HepG2 (cell line): Measurements from ENCODE around the gene APOBEC3C. TPM values are rescaled to one million over a fixed set of nuclear protein-coding genes. Genes with fewer than 3 reads are reported as not detected.

Experiments used
- ATAC-seq: fragments of 200-7000 bp; cut with Tn5 transposase; 3 replicates; pipeline ENCODE4 v1.9.1; 2020; ENCODE audit warnings: mild to moderate bottlenecking, moderate library complexity
- BruUV-seq: library from RNA; stranded (reverse); fragments of 400-500 nt; replicated peaks from 2 replicates; lab custom pipeline; 2021; lab: Mats Ljungman, UMichigan
- CTCF ChIA-PET: fragments of 300-600 bp; formaldehyde crosslinking; extraction: SDS; loops from one replicate; lab custom pipeline; 2021; ENCODE audit warnings: low total read pairs, inconsistent platforms, low intra/inter-chr PET ratio; lab: Yijun Ruan, JAX
- POLR2A ChIA-PET: fragments of 350-600 bp; sonication (Branson Sonifier 250); formaldehyde crosslinking; loops from one replicate; lab custom pipeline; 2020; ENCODE audit warnings: antibody characterized with exemption, inconsistent platforms; lab: Yijun Ruan, JAX
- DNase-seq: peaks from one replicate; pipeline ENCODE4 v3.0.0-alpha.2; 2015; ENCODE audit warnings: low spot score
- FAIRE-seq: peaks from 3 replicates; lab custom pipeline; 2011; peaks lifted over from hg19 to GRCh38; lab: Jason Lieb, UNC
- H2AFZ ChIP-seq: one replicate; pipeline ENCODE4 v1.6.1; 2011; ENCODE audit warnings: low read length, inconsistent platforms
- H3K27ac ChIP-seq: fragments of 300-600 bp; 3 replicates; pipeline ENCODE4 v1.8.0; 2011; ENCODE audit warnings: mixed run types, mild to moderate bottlenecking, mixed read lengths, low read length, inconsistent platforms; ENCODE audit not compliant: insufficient read depth; ENCODE audit errors: extremely low read length
- H3K27me3 ChIP-seq, 2 experiments: fragments of 200-600 bp in 1 of 2; 2 replicates in 1 of 2; 3 replicates in 1 of 2; pipeline versions ENCODE4 v1.6.0 to v1.8.0; 2011; ENCODE audit warnings: low read length in 2 of 2, mild to moderate bottlenecking in 2 of 2, moderate library complexity in 2 of 2, inconsistent platforms in 1 of 2; ENCODE audit not compliant: insufficient read depth in 2 of 2, control insufficient read depth in 1 of 2
- H3K36me3 ChIP-seq, 2 experiments: fragments of 200-600 bp in 1 of 2; replicated peaks in 1 of 2; 2 replicates in 1 of 2; 3 replicates in 1 of 2; pipeline versions ENCODE4 v1.5.1 to v1.8.0; 2011; ENCODE audit warnings: low read length in 2 of 2, inconsistent platforms in 1 of 2; ENCODE audit not compliant: insufficient read depth in 2 of 2, control insufficient read depth in 1 of 2
- H3K4me1 ChIP-seq: 2 replicates; pipeline ENCODE4 v1.5.1; 2012; ENCODE audit warnings: low read length, inconsistent platforms; ENCODE audit not compliant: insufficient read depth
- H3K4me2 ChIP-seq: 2 replicates; pipeline ENCODE4 v1.6.0; 2011; ENCODE audit warnings: low read depth, low read length, inconsistent platforms
- H3K4me3 ChIP-seq, 3 experiments: fragments of 200-600 bp in 1 of 3; sonication (generic), shearing (Covaris generic) in 1 of 3; replicated peaks in 1 of 3; 2 replicates each; pipeline ENCODE4 v1.5.1; 2011 to 2016; ENCODE audit warnings: low read length in 3 of 3, inconsistent platforms in 2 of 3, low read depth in 2 of 3, mild to moderate bottlenecking in 2 of 3, control low read depth in 1 of 3, mixed read lengths in 1 of 3; ENCODE audit not compliant: insufficient read depth in 1 of 3
- H3K79me2 ChIP-seq: one replicate; pipeline ENCODE4 v1.6.1; 2011; ENCODE audit warnings: low read length, inconsistent platforms; ENCODE audit not compliant: insufficient read depth
- H3K9ac ChIP-seq: 2 replicates; pipeline ENCODE4 v1.6.0; 2011; ENCODE audit warnings: mild to moderate bottlenecking, low read depth, low read length, inconsistent platforms; ENCODE audit not compliant: insufficient read depth
- H3K9me3 ChIP-seq: 2 replicates; pipeline ENCODE4 v1.5.1; 2012; ENCODE audit warnings: mild to moderate bottlenecking, low read length
- H4K20me1 ChIP-seq: 2 replicates; pipeline ENCODE4 v1.6.0; 2011; ENCODE audit warnings: inconsistent platforms, mild to moderate bottlenecking, low read length, moderate library complexity; ENCODE audit not compliant: insufficient read depth
- DNMT1 ChIP-seq: sonication (generic); formaldehyde crosslinking; IDR thresholded peaks from 2 replicates; pipeline ENCODE4 v1.5.1; 2020; ENCODE audit warnings: mild to moderate bottlenecking, missing genetic modification reagents
- HDAC2 ChIP-seq: sonication (generic); formaldehyde crosslinking; IDR thresholded peaks from 2 replicates; pipeline ENCODE4 v1.4.0; 2020; ENCODE audit warnings: missing genetic modification reagents
- MTA3 ChIP-seq: sonication (generic); formaldehyde crosslinking; IDR thresholded peaks from 2 replicates; pipeline ENCODE4 v1.4.0; 2020; ENCODE audit warnings: missing genetic modification reagents
- STAG1 ChIP-seq: sonication (generic); formaldehyde crosslinking; IDR thresholded peaks from 2 replicates; pipeline ENCODE4 v1.4.0; 2020; ENCODE audit warnings: missing genetic modification reagents
- TGIF2 ChIP-seq: IDR thresholded peaks from 2 replicates; pipeline ENCODE4 v1.6.1; 2016; ENCODE audit warnings: control low read depth, missing compliant biosample characterization
- TSC22D2 ChIP-seq: sonication (generic); formaldehyde crosslinking; IDR thresholded peaks from 2 replicates; pipeline ENCODE4 v1.5.1; 2020; ENCODE audit warnings: missing genetic modification reagents, mild to moderate bottlenecking, borderline replicate concordance
- ZBTB38 ChIP-seq: sonication (generic); formaldehyde crosslinking; IDR thresholded peaks from 2 replicates; pipeline ENCODE4 v1.5.1; 2020; ENCODE audit warnings: mild to moderate bottlenecking, missing genetic modification reagents
- ZNF20 ChIP-seq: sonication (generic); formaldehyde crosslinking; IDR thresholded peaks from 2 replicates; pipeline ENCODE4 v1.4.0; 2020; ENCODE audit warnings: mild to moderate bottlenecking, moderate library complexity, missing genetic modification reagents
- ZNF224 ChIP-seq: sonication (generic); formaldehyde crosslinking; IDR thresholded peaks from 2 replicates; pipeline ENCODE4 v1.5.0; 2020; ENCODE audit warnings: mild to moderate bottlenecking, missing genetic modification reagents
- ZNF296 ChIP-seq: sonication (generic); formaldehyde crosslinking; conservative IDR thresholded peaks from 2 replicates; pipeline ENCODE4 v1.5.0; 2020; ENCODE audit warnings: mild to moderate bottlenecking, missing genetic modification reagents
- ZNF556 ChIP-seq: sonication (generic); formaldehyde crosslinking; IDR thresholded peaks from 2 replicates; pipeline ENCODE4 v1.4.0; 2020; ENCODE audit warnings: mild to moderate bottlenecking, missing genetic modification reagents, borderline replicate concordance
- WGBS: methylation state at CpG from one replicate; pipeline ENCODE4 v1.1.6; 2017; ENCODE audit warnings: low lambda C conversion rate; 5-methylcytosine and 5-hydroxymethylcytosine counted together
- in situ Hi-C: cut with HindIII; loops from 2 replicates; pipeline ENCODE4 v1.10.0; 2017; ENCODE audit warnings: low pct_unique_long_range_greater_than_20kb; ENCODE audit not compliant: extremely low pct_ligation_motif_present
- intact Hi-C: fragments of 100-400 bp; cut with micrococcal nuclease; formaldehyde crosslinking; loops from one replicate; pipeline ENCODE4 v1.10.0; 2022; ENCODE audit not compliant: unreplicated experiment
- polyA plus RNA-seq, 8 experiments: library from polyadenylated mRNA; depleted of rRNA in 3 of 8; stranded (reverse) in 7 of 8; unstranded in 1 of 8; fragments of >200 nt; fragmentation: Illumina TruSeq in 4 of 8; extraction: Trizol in 4 of 8; gene quantifications; 2 replicates each; pipeline versions ENCODE4 v1.2.1 to v1.2.3, GENCODE V29; 2011 to 2016; ENCODE audit warnings: low read depth in 4 of 8, missing spikeins in 1 of 8, mixed read lengths in 1 of 8; ENCODE audit not compliant: insufficient read depth in 1 of 8
- total RNA-seq, 5 experiments: library from RNA; depleted of rRNA; stranded (reverse); fragments of >200 nt; fragmentation: Illumina TruSeq; extraction: Trizol; gene quantifications; 2 replicates each; pipeline ENCODE4 v1.2.3, GENCODE V29; 2016; ENCODE audit warnings: low read depth in 1 of 5
- TF ChIP-seq, protein P1 (sequence below): sonication (generic); formaldehyde crosslinking; IDR thresholded peaks from 2 replicates; pipeline ENCODE4 v1.4.0; 2020; ENCODE audit warnings: missing genetic modification reagents
- TF ChIP-seq, protein P2 (sequence below): sonication (generic); formaldehyde crosslinking; conservative IDR thresholded peaks from 2 replicates; pipeline ENCODE4 v1.5.0; 2020; ENCODE audit warnings: missing genetic modification reagents
- TF ChIP-seq, protein P3 (sequence below): sonication (generic); formaldehyde crosslinking; IDR thresholded peaks from 2 replicates; pipeline ENCODE4 v1.4.0; 2020; ENCODE audit warnings: missing genetic modification reagents

The APOBEC3C gene
- total and polyA plus RNA-seq, 2 of the 13 experiments (the other 11 are each of a cell fraction or from before 2014, with no cell fraction given) = 8.9 to 27.6 TPM

DNA sequence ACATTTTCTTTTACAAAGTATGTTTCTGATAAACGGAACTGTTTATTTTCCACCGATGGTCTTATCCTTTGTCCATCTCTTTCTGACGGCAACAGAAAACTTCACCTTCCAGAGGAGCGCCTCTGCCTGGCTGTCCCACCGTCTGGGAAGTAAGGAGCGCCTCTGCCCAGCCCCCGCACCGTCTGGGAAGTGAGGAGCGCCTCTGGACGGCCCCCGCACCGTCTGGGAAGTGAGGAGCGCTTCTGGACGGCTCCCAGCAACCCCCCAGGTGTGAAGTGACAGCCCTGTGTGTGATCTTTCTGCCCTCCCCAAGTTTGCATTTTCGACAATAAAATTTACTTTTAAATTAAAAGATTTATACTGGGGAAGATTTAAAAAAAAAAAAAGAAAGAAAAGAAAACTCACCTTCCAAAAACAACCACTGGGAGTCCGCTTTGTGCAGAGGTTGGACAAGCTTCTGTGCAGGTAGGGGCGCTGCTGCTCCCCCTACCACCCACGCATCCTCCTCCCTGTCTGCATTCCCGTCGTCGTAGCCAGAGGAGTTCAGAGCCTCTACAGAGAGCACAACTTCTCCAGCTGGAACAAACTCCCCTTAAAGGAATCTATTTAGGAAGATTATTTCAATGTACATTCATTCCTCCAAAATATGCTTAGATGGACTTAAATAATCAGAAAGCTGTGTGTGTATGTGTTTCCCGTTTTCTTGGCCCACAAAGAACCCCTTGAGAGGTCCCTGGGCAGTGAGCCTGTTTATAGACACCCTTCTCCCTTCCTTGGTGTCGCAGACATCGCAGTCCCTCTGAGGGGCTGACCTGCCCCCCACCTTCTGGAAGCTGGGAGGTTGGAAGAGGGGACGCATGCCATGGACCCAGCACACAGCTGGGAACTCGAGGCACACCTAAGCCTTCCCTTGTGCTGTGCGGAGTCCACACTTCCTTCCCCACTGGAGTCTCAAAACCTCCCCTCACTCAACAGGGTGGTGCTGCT is 32.8 kb upstream of the APOBEC3C start:
- H3K36me3 ChIP-seq = no peaks in the 10 kb centered on the region
- H3K79me2 ChIP-seq = no peaks in the 10 kb centered on the region
- no TSS peak for BruUV-seq
- H3K27ac ChIP-seq = no peak overlapping the region
- CTCF ChIA-PET = interaction anchor here (1.0 to 1.7 kb wide), 3 partner anchors 22 to 113 kb away, joined by 3 to 11 read pairs (median 7); no protein-coding TSS in a partner anchor
- POLR2A ChIA-PET = interaction anchor here (0.9 to 1.0 kb wide), 3 partner anchors 57 to 338 kb away, joined by 3 read pairs; partner anchors contain the start of gene RPL3
- no peaks in the 10 kb centered on the region for H3K9me3 ChIP-seq
- H3K4me2 ChIP-seq = peak overlapping the region; percentile 82
- H4K20me1 ChIP-seq = no peaks in the 10 kb centered on the region
- no peak overlapping the region for H3K9ac ChIP-seq
- ATAC-seq (peak; percentile 94), DNase-seq (peak; percentile 67), FAIRE-seq (peak; percentile 68)
- WGBS = 8% methylated on average over 25 of the region's 27 CpGs
- no peak overlapping the region for H2AFZ ChIP-seq
- H3K4me1 ChIP-seq = peaks cover 27% of the 10 kb centered on the region
- in situ Hi-C loops (no loop called here), intact Hi-C loops (no loop called here)
- no peaks in the 10 kb centered on the region for H3K27me3 ChIP-seq
- H3K4me3 ChIP-seq = peak overlapping the region; percentile 46 to 70 (median 51)
- TF ChIP-seq, protein P1, sequence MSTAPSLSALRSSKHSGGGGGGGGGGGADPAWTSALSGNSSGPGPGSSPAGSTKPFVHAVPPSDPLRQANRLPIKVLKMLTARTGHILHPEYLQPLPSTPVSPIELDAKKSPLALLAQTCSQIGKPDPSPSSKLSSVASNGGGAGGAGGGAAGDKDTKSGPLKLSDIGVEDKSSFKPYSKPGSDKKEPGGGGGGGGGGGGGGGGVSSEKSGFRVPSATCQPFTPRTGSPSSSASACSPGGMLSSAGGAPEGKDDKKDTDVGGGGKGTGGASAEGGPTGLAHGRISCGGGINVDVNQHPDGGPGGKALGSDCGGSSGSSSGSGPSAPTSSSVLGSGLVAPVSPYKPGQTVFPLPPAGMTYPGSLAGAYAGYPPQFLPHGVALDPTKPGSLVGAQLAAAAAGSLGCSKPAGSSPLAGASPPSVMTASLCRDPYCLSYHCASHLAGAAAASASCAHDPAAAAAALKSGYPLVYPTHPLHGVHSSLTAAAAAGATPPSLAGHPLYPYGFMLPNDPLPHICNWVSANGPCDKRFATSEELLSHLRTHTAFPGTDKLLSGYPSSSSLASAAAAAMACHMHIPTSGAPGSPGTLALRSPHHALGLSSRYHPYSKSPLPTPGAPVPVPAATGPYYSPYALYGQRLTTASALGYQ (CRISPR knock-in tag) = no peak
- TF ChIP-seq HDAC2 (no peak), ZNF296 (CRISPR knock-in tag) (no peak), DNMT1 (CRISPR knock-in tag) (no peak), STAG1 (CRISPR knock-in tag) (peak; percentile 49), ZNF224 (CRISPR knock-in tag) (no peak), ZBTB38 (no peak), TGIF2 (0 out of 2 replicates have a peak, but pooled peaks have one; percentile 21), MTA3 (CRISPR knock-in tag) (no peak), ZNF20 (CRISPR knock-in tag) (no peak), ZNF556 (CRISPR knock-in tag) (no peak), TSC22D2 (no peak)
- TF ChIP-seq, protein P2, sequence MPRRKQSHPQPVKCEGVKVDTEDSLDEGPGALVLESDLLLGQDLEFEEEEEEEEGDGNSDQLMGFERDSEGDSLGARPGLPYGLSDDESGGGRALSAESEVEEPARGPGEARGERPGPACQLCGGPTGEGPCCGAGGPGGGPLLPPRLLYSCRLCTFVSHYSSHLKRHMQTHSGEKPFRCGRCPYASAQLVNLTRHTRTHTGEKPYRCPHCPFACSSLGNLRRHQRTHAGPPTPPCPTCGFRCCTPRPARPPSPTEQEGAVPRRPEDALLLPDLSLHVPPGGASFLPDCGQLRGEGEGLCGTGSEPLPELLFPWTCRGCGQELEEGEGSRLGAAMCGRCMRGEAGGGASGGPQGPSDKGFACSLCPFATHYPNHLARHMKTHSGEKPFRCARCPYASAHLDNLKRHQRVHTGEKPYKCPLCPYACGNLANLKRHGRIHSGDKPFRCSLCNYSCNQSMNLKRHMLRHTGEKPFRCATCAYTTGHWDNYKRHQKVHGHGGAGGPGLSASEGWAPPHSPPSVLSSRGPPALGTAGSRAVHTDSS = no peak
- TF ChIP-seq, protein P3, sequence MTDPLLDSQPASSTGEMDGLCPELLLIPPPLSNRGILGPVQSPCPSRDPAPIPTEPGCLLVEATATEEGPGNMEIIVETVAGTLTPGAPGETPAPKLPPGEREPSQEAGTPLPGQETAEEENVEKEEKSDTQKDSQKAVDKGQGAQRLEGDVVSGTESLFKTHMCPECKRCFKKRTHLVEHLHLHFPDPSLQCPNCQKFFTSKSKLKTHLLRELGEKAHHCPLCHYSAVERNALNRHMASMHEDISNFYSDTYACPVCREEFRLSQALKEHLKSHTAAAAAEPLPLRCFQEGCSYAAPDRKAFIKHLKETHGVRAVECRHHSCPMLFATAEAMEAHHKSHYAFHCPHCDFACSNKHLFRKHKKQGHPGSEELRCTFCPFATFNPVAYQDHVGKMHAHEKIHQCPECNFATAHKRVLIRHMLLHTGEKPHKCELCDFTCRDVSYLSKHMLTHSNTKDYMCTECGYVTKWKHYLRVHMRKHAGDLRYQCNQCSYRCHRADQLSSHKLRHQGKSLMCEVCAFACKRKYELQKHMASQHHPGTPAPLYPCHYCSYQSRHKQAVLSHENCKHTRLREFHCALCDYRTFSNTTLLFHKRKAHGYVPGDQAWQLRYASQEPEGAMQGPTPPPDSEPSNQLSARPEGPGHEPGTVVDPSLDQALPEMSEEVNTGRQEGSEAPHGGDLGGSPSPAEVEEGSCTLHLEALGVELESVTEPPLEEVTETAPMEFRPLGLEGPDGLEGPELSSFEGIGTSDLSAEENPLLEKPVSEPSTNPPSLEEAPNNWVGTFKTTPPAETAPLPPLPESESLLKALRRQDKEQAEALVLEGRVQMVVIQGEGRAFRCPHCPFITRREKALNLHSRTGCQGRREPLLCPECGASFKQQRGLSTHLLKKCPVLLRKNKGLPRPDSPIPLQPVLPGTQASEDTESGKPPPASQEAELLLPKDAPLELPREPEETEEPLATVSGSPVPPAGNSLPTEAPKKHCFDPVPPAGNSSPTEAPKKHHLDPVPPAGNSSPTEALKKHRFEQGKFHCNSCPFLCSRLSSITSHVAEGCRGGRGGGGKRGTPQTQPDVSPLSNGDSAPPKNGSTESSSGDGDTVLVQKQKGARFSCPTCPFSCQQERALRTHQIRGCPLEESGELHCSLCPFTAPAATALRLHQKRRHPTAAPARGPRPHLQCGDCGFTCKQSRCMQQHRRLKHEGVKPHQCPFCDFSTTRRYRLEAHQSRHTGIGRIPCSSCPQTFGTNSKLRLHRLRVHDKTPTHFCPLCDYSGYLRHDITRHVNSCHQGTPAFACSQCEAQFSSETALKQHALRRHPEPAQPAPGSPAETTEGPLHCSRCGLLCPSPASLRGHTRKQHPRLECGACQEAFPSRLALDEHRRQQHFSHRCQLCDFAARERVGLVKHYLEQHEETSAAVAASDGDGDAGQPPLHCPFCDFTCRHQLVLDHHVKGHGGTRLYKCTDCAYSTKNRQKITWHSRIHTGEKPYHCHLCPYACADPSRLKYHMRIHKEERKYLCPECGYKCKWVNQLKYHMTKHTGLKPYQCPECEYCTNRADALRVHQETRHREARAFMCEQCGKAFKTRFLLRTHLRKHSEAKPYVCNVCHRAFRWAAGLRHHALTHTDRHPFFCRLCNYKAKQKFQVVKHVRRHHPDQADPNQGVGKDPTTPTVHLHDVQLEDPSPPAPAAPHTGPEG (CRISPR knock-in tag) = peak; percentile 27; the same call in 1 of the 2 replicates
